Measurements from ENCODE around the gene OPTC.

Gene OPTC

DNA sequence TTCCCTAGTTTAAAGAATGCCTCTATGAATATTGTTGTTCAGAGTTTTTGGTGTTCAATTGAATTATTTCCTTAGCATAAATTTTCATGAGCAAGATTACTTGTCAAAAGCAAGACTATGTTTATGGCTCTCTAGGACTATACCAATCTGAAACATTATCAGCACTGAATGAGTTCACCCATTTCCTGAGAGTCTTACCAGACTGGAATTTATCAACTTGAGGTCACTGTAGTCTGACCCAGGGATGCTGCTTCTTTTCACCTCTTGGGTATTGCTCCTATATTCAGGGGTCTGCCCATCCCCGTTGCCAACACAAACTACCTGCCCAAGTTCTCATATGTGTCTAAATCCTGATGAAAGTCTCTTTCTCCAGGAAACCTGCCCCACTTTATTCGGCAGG lies 42.6 kb downstream of the OPTC start:
- no peak for DNase-seq (ENCODE audit: low spot score)

DNA sequence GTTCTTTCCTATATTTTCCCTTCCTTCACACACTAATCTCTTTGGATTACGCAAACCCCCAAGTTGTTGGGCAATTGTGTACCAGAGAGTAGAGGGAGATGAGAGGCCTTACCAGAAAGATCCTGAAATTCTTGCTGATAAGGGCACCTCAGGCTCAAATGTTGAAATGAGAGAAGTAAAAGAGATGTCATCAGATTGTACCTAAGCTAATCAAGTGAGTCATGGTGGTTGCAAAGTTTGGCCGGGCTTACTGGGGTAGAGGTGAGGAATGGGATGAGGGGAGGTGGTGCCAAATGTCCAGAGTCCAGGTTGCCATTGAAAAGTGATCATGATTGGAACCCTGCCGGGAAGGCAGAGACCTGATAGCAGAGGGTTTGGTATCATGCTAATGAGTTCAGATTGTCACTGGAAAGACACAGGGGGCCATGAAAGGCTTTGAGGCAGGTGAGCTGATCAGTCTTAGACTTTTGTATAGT lies 43.1 kb downstream of the OPTC start:
- no peak for DNase-seq (ENCODE audit: low spot score)

DNA sequence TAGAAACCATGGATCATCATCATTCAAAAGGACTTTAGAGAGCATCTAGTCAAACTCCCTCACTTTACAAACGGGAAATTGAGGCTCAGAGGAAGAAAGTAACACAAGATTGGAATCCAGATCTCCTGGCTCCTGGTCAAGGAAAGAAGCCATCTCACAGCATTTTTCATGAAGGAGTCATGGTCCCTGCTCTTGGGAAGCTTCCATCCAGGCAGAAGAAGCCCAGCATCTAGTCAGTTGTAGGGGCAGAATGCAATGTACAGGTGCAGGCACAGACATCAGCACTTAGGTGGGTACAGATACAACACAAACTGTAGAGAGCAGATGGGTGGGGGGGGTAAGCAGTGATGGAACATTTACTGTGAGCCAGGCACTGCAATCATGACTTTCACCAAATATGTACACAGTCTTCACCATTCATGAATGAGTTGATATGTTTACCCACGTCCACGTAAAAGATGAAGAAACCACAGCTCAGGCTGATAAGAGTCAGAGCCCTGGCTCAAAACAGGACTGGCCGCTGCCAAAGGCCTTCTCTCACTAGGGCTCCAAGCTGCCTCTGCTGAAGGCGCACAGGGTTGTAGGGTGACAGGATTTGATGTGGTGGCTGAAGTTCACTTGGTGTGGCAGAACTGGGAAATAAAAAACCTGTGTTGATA lies 44.0 kb downstream of the OPTC start:
- DNase-seq (ENCODE audit: low spot score) = no peak

DNA sequence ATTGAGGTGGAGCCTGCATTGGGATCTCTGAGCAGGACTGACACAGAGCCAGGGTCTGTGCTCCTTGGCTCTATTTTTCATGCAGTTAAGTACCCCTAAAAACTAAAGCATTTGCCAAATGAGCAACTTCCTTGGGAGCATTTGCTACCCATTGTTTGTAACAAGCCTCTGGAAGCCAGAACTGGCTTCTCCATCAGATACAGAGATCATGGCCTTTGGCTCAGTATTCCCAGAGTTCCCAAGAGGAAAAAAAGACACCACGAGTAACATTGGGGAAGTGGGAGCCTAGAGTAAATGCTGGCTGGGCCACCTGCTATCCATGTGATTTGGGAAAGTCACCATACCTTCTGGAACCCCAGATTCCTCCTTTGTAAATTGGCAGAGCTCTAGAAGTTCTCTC lies 44.8 kb downstream of the OPTC start:
- DNase-seq (ENCODE audit: low spot score) = no peak

DNA sequence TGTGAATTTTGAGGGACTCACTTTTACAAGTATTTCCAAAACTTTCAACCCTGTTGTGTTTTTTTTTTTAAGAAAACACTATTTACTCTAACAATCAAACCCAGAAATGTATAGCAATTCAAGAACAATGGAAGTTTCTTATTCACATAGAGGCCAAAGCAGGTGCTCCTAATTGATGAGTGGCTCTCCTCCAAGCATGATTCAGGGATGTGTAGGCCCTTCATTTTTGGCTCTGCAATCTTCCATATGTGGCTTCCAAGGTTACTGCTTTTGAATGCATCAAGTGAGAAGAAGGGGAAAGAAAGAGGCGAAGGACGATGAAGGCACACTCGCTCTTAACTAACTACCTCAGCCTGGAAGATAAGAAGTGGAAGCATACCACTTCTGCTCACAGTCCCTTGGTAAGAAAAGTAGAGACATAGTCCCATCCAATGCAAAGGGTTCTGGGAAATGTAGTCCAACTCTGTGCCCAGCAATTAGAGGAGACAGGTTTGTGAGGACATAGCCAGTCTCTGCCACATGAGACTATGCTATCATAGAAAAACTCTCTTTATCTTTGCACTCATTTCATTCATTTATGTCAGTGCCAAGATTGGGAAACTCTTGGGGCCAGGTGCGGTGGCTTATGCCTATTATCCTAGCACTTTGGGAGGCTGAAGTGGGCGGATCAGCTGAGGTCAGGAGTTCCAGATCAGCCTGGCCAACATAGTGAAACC lies 46.0 kb downstream of the OPTC start:
- DNase-seq (ENCODE audit: low spot score) = no peak

DNA sequence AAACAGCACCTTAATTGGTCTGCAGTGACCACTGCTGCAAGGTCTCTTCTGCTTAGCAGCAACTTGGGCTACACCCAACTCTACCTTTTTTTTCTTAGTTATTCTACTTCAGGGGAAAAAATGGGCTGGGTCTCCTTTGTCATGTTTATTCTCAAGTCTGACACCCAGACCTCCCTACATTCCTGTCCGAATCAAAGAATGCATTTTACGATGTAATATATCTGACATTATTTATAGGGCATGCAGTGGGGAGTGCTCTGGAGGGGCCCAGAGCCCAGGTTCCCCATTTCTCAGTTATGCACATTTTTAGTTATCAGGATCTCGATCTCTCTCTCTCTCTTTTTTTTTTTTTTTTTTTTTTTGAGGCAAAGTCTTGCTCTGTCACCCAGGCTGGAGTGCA lies 50.5 kb downstream of the OPTC start:
- no peak for DNase-seq (ENCODE audit: low spot score)

DNA sequence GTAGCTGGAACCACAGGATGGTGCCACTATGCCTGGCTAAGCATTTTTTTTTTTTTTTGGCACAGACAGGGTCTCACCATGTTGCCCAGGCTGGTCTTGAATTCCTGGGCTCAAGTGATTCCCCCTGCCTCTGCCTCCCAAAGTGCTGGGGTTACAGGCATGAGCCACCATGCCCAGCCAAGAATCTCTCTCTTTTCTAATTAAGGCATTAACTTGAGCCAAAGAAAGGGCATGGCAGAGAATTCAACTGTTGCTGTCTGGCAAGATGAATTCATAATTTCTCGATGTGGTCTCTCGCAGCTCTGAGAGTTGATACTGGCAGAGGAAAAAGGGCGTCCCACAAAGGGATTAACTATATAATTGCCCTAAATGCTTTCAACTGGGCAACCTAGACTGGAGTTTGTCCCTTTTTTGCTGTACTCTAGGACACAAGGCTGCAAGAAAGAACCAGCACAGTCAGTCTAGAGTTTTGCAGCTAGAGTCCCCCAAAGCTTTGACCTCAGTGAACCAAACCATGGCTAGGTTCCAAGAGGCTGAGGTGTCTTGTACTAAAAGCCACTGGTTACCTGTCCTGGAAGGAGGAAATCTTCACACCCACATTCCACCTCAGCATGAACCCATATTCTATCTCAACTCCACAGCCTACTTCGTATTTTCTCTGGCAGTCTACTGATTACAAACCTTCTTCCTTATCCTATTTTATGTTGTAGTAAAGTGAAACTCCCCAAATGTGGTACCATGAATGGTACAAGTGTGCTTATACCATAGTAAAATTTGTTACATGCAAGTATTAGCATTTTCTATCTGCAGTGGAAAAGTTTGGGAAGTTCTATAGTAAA lies 51.2 kb downstream of the OPTC start:
- DNase-seq (ENCODE audit: low spot score) = no peak

DNA sequence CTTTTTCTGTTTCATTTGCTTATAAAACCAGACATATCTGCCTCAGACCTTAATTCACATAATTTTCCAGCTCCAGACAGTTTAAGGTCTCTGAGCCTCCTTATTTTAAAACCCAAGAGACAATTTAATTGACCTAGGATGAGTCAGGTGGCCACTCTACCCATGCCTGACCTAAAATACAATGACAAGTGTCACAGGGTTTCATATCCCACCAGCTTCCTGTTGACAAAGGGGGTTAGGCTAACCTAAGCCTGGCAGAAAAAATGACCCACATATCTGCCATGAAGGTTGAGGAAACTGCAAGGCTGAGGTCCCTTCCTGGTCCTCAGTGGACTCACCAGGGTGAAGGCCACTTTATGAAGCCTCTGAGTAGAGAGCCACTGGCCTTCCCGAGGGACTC lies 52.3 kb downstream of the OPTC start:
- DNase-seq (ENCODE audit: low spot score) = no peak

DNA sequence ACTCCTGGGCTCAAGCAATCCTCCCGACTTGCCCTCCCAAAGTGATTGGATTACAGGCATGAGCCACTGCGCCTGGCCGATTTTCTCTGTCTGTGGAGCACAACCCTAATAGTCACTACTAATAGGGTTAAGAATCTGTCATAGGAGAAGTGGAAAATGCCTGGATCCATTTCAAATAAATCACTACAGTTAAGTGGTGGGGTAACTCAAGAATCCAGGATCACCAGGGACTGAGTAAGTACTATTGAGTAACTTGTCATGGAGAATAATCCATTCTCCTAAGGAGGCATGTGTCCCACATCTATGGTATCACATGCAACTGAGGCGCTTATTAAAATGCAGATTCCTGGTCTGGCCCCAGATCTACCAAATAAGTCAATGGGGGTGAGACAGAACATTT lies 53.2 kb downstream of the OPTC start:
- no peak for DNase-seq (ENCODE audit: low spot score)

DNA sequence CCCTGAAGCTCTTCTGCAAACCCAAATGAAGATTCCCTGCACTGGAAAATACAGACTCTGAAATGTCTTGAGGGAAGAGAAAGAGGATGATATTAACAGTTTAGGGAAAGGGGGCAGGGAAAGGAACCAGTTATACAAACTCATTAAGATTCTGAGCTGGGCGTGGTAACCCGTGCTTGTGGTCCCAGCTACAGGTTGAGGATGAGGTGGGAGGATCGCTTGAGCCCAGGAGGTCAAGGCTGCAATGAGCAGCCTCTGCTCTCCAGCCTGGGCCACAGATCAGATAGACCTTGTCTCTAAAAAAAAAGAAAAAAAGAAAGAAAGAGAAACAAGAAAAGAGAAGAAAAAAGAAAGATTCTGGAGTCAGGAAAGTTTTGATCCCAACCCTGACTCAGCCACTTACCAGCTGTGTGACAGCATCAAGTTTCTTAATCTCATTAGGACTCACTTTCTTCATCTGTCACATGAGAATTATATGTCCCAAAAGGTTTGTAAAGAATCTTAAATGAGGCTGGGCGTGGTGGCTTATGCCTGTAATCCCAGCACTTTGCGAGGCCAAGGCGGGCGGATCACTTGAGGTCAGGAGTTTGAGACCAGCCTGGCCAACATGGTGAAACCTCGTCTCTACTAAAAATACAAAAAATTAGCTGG lies 53.9 kb downstream of the OPTC start:
- no peak for DNase-seq (ENCODE audit: low spot score)

DNA sequence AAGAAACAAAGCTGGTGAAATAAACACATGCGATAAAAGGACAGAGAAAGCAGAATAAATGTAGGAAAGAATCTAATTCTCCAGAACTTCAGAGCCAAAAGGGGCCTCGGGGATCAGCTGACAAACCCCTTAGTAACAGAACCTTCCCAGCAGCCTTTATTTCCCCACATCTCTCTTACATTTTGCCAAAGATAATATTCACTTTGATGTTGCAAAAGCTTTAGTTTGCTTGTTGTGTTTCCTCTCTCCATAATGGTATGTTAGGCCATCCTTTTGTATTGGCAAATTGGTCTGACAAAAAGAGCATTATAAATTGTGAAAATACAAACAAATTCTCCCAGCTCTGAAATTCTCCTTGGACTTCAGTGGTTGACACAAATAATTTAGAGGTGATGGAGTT lies 54.9 kb downstream of the OPTC start:
- no peak for DNase-seq (ENCODE audit: low spot score)

DNA sequence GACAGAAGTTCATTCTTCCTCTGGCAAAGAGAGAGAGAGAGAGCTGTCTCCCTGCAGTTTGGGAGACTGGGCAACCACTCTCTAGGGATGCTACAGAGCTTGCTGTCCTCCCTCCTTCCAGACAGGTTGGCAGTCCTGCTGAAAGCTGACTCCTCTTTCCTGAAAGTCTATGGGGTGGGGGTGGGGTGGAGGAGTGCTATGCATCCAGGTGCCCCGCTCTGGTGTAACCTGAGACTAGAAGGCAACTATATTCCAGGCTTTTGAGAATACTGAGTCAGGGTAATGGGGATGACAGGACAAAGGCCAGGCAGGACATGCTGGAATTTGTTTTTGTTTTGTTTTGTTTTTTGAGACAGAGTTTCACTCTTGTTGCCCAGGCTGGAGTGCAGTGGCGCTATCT lies 55.4 kb downstream of the OPTC start:
- DNase-seq (ENCODE audit: low spot score) = no peak

DNA sequence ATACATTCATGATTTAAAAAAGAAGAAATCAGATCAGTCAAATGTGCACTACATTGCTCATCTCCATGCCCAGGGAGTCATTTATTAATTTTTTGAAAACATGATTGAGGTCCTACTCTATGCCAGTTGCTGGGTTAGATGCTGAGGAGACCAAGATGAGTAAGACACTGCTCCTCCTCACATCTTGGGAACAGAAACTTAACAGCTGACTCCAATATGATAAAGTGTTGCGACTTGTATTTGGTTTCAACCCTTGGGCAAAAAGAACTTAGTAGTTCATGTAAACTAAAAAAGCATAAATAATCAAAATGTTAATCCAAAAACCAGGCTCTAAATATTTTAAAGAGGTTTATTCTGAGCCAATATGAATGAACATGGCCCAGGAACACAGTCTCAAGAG lies 56.9 kb downstream of the OPTC start:
- no peak for DNase-seq (ENCODE audit: low spot score)

DNA sequence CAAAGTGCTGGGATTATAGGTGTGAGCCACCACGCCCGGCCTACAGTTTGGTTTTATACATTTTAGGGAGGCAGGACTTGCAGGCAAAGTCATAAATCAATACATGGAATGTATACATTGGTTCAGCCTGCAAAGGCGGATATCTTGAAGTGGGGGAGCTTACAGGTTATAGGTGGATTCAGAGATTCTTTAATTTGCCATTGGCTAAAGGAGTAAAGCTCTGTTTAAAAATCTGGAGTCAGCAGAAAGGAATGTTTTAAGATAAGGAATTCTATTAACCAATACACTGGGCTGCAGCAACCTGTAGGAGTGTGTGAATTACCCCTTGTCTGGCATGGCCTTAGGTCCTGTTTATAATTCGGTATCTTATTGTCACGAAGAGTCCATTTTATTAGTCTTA lies 57.6 kb downstream of the OPTC start:
- no peak for DNase-seq (ENCODE audit: low spot score)

DNA sequence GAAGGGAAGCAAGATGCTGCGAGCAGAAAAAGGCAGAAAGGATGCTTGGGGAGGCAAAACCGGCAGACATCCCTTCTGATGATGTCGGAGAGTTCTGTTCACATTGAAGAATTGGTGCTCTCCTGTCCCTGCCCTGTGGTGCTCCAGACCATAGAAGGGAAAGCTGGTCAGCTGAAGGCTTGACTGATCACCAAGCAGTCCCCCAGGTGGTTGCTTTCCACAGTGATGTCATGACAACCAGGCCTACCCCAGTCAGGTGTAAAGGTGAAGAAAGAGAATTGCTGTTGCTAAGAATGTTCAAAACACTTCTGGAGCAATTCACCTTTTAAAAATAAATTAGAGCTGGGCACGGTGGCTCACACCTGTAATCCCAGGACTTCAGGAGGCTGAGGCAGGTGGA lies 59.5 kb downstream of the OPTC start:
- no peak for DNase-seq (ENCODE audit: low spot score)

DNA sequence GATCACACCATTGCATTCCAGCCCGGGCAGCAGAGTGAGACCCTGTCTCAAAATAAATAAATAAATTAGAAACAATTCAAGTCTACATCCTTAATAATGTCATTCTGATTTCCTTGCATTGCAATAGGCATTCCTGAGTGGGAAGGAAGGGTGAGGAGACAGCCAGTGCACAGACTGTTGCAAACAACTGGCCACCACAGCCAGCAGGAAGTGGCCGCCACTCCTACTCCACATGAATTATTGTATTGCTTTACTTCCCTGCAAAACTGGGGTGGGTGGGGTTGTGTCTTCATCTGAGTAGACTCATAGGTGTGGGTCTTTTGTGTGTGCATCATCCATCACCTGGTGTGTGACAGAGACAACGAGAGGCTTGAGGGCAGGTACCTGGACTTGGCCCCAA lies 60.1 kb downstream of the OPTC start:
- no peak for DNase-seq (ENCODE audit: low spot score)

DNA sequence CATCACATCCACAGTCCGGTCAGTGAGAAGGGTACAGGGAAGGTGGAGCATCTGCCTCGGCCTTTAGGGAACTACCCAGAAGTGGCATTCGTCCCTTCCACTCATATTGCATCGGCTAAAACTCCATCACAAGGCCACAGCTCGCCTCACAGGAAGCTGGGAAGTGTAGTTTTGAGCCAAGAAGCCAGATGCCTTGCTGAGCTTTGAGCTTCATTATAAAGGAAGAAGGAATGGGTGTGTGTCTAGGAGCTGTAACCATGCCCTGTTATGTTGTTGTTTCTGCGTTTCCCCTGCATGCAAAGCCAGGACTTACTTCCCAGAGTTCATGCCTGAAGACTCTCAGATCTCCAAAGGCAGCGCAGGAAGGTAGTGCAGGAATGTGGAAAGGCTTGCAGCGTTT lies 61.1 kb downstream of the OPTC start:
- DNase-seq (ENCODE audit: low spot score) = no peak

DNA sequence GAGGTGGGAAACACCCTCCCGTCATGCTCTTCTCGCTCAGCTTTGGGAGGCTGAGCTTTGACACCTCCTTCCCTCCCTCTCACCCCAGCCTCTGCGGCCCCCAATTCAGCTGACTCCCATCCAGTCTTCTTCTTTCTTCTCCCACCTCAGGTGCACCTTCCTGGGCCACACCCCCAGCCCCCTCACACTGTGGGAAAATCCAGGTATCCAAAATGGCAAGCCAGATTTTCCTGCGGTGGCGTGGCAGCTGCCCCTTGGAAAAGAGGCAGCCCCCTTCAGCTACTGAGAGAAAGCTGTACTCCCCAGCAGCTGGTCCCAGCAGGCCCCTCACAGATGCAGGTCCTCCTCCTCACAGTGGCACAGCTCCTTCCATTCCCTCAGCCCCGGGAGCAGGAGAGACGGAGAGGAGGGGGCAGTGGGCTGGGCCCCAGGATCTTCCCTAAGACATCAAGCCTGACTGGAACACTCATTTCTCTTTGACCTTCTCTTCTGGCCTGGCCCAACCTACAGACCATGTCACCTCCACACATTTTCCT lies 61.6 kb downstream of the OPTC start:
- no peak for DNase-seq (ENCODE audit: low spot score)

DNA sequence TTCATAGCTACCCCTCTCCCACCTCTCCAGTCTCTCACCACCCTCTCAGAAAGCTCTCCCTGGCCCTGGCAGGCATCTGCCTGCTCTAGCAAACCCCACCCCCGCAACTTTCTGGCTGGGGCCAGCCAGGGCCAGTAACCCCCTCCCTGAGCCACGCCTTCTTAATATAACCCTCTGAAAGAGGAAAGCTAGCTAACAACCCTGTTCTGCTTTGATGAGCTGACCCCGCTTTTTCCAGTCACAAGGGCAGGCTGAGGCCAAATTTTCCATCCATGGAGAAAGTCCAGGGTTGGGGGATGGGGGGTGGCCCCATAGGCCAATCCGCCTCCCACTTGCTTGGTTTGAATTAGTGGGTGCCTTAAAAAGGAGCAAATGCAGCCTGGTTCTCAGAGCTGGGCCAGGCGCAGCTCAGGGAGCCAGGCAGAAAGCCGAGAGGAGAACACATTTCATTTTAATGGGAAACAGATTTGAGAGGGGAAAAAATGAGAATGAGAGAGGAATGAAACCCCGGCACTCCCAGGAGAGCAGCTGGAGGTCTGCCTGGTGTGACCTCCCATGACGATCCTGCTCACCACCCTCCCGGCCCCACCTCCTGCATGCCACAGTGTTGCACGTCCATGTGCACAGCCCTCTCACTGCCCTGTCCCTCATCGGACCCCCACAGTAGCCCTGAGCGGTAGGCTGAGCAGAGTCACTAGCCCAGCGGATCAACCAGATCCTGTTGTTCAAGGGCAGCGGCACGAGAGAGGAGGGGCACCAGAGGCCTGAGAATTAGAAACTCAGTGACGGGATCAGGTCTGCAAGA lies 62.3 kb downstream of the OPTC start:
- DNase-seq (ENCODE audit: low spot score) = no peak

DNA sequence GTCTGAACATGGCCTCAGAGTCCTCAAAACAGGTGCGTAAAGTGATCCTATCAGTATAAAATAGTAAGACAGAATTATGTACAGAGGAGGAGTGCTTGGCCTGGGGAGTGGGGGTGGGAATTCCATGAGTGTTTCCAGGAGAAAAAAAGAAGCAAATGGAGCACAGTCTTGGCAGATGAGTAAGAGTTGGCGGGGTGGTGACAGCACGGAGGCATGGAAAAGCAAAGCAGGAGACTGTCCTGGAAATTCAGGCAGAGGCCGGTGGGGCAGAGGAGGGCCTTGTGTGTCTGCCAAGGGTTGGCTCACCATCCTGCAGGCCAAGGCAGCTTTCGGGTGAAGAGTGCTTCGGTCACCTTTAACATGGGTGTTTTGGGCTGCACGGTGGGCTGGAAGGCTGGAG lies 63.4 kb downstream of the OPTC start:
- DNase-seq (ENCODE audit: low spot score) = no peak

Data from SK-N-DZ (cell line).